ENCODE results near the gene CSNK1G2.

Gene CSNK1G2

DNA sequence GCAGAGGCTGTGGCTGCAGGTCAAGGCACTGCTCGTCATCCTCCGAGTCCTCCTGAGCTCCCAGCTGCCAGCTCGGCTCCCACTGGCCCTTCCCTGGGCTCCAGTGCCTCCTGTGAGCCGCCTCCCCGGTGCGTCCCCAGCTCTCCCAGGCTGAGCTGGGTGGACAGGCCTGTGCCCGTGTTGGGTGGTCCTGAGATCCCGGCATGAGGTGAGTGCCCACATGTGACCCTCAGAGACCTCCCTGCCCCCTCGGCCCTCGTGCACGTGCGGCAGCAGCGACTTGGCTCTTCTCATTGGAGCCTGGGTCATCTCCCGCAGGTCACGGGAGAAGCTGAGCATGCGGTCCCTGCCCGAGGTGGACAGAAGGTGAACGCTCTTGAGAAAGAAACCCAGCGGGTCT lies 20.3 kb upstream of the CSNK1G2 start:
- no peak for DNase-seq

DNA sequence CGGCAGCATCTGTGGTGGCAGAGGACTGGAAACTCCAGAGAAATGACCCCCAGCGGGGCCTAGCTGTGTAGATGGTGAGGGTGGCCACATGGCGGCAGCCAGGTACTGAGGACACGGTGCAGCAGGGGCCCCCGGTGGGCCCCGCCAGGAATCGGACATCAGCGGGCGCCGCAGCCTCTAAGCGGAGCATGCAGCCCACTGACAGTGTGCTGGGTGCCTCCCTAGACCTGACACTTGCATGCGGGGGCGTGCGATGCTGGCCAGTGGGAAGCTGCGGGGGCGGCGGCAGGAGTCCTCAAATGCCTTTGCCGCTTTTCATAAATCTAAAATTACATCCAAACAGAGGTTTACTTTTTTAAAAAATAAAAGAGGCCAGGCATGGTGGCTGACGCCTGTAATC lies 19.6 kb upstream of the CSNK1G2 start:
- no peak for DNase-seq

DNA sequence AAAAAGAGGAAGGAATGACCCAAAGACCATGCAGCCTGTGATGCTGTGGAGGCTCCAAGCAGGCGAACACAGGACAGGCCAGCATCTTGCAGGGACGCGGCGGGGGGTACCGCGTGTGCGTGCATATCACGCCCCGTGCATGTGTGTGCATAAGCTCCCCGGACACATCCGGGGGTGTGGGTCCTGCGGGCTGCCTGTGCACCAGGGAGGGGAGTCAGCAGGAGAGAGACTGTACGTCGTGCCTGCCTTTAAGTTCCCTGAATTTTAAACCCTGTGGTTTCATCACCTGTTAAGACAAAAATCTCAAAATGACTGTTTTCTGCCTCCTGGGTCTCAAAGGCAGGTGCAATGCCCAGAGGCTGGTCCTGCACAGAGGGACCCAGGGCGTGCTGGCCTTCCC lies 19.1 kb upstream of the CSNK1G2 start:
- DNase-seq, result no peak

DNA sequence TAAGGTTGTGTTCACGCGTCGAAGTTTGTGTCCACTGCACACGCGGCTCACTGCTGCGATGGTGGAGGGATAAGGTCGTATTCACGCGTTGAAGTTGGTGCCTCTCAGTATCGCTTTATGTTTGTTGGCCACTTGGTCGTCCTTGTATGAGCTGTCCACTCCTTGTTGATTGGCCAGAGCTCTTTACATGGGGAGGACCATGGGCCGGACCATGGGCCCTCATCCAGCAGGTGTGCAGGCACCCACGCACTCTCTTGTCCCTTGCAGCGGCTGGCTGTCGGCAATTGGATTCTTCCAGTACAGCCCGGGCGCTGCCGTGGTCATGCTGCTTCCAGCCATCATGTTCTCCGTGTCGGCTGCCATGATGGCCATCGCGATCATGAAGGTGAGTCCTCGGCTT lies 18.2 kb upstream of the CSNK1G2 start:
- no peak for DNase-seq

DNA sequence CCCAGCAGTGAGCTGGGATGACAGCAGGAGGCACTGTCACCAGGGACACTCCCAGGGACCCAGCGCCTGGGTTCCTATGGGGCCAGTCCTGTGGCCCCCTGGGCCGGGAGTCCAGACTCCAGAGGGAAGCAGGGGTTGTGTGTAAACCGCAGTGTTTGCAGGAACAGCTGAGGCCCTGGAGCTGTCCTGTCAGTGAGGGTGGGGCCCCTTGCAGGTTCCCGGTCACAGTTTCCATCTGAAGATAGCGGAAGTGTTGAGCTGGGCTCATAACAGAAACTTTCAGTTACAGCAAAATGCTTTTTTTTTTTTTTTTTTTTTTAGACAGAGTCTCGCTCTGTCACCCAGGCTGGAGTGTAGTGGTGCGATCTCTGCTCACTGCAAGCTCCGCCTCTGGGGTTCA lies 17.7 kb upstream of the CSNK1G2 start:
- no peak for DNase-seq

DNA sequence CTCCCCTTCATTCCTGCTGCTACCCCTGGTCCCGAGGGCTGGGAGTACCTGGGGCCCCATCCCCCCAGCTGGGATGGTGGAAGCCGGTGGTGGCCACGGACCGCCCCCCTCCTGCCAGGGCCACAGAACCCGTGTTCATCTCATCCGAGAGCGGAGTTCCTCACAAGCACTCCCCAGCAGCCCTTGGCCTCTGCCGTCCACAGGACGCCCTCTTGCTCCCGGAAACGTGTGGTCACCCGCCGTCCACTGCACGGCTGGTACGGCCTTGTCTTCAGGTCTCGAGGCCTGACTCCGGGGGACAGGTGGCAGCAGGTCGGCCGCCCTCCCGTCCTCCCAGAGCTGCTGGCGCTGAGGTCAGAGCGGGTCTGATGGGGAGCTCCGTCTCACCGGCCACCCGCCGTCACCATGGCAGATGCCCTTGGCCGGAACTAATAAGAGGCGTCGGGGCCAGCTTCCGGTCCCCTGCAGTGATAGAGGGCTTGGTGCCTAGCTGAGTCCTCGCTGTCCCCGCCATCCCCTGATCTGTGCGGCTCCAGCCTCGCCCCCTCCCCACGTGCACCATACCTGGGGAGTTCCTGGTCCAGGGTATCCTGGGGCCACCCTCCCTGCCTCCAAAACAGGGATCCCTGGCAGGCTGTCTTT lies 16.5 kb upstream of the CSNK1G2 start:
- no peak for DNase-seq

DNA sequence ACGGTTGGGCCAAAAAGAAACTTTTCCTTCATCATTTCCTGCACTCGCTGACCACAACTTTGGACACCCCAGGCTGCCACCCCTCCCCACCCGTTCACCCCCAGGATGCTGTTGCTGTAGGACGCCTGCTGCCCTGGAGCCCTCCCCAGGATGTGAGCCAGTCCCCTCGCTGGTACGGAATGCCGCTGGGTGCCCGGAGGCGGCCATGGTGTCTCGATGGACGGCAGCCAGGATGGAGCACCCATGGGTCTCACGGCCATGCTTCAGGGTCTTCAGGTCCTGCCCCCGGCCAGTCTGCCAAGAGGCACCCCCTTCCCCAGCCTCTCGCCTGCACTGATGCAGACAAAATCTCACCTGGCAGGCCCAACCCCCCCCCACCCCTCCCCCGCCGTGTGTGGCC lies 15.4 kb upstream of the CSNK1G2 start:
- DNase-seq, result no peak

DNA sequence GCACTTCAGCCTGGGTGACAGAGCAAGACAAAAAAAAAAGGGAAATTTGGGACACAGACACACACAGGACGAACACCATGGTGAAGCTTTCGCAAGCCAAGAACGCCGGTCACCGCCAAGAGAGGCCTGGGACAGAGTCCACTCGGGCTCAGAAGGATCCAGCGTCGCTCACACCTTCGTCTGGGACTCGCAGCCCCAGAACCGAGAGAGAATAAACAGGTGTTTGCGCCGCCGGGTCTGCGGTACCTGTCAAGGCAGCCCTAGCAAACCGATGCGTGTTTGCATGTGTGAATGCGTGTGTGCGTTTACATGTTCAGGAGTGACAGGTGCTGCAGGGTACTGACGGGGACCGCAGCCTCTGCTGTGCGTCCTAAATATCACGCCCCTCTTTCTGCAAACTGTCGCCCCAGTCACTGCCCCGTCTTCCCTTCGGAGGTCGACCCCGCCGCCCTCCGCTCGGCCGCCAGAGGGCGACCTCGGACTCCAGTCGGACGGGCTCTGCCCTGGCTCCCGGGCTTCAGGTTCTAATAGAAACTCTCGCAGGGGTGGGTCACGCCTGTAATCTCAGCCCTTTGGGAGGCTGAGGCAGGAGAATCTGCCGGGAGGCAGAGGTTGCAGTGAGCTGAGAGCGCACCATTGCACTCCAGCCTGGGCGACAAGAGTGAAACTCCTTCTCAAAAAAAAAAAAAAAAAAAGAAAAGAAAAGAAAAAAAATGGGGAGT lies 11.8 kb upstream of the CSNK1G2 start:
- peak; percentile 78 for DNase-seq

DNA sequence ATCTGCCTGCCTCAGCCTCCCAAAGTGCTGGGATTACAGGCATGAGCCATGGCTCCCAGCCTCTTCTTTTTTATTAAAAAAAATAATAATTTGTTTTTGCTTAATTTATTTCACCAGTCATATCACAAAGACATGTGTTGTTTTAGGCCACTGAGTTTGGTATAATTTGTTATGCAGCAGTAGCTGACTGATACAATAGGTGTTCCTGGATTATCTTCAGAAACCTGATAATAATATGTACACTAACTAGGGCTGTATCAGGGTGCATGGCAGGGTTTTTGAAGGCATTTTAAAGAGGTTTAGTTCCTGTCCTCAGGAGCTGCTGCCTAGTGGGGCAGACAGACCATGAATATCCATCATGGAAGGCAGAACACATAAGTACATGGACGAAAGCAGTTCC lies 9.5 kb upstream of the CSNK1G2 start:
- no peak for DNase-seq

DNA sequence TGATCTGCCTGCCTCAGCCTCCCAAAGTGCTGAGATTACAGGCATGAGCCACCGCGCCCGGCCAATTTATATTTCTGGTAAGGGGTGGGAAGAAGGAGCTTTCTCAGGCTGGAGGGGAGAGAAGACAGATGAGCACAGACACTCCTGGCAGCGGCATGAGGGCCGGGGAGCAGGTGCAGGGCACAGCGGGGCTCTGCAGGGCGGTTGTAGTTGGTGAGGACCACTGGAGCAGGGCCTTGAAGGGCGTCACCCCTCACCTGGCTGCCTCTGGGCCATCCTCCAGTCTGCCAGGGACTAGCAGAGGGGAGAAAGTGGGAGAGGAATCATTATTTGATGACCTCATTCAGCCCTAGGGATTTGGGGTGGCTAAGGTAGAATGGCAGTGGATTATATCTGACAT lies 8.6 kb upstream of the CSNK1G2 start:
- no peak for DNase-seq

DNA sequence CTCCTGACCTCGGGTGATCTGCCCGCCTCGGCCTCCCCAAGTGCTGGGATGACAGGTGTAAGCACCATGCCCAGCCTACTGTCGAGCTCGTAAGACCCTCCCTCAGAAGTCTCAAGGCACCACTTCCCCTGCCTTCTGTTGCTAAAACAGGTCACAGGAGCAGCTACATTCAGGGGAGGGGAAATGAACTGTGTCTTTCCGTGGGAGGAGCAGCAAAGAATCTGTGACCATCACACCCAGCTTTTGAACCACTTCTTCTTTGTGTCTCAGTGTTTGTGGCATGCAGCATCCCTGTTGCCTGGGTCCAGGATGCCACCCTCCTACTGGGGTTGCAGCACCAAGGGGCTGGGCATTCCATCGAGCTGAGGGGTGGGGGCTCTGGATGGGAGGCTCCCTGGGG lies 7.7 kb upstream of the CSNK1G2 start:
- DNase-seq, result no peak

DNA sequence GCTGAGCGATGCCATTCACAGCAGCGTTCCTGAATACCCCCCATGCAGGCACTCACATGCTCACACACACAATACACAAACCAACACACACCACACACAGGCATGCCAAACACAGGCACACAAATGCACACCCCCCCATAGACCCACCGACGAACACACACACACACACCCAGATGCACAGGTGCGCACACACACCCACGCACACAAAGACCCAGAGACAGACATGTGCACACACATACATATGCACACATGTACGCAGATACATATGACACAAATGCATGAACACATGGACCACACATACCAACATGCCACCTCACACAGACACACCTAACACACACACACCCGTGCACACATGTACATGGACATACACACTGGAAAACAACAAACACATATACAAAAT lies 7.0 kb upstream of the CSNK1G2 start:
- no peak for DNase-seq

DNA sequence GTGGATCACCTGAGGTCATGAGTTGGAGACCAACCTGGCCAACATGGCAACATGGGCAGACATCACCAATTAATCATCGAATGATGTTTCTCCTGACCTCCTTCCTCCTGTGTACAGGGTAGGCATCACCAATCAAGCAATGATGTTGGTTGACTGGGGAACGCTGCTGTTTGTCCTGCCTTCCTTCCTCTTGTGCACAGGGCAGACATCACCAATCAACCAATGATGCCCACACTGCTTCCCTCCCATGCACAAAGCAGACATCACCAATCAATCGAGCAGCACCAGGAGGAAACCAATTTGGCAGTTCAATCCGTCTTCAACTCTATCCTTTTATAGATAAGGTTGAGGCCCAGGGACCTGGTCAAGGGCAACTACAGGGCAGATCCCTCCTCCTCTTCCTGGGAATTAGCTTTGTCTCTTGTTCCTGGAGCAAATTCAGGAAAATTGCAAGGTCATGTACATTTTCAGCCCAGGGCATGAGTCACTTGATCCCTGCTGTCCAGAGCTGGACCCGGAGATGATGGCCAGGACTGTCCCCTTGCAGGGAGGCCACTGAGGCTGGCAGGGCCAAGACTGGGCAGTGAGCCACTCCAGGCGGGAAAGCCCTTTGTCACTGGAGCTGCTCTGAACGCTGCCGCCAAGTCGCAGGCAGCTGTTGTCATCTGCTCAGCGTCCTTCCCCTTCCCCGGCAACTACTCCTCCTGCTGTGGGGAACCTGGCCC lies 5.3 kb upstream of the CSNK1G2 start:
- DNase-seq, result no peak

DNA sequence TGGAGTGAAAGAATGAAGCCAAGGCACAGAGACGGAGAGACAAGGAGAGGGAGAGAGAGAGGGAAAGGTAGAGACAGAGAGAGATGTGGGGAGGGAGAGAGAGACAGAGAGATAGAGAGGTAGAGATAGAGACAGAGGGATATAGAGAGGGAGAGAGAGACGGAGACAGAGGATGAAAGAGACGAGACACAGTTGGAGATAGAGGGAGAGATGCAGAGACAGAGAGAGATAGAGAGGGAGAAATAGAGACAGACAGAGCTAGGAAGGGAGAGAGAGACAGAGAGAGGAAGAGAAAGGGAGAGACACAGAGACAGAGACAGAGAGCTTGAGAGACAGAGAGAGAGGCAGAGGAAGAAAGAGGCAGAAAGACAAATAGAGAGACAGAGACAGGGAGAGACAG lies 4.5 kb upstream of the CSNK1G2 start:
- no peak for DNase-seq

DNA sequence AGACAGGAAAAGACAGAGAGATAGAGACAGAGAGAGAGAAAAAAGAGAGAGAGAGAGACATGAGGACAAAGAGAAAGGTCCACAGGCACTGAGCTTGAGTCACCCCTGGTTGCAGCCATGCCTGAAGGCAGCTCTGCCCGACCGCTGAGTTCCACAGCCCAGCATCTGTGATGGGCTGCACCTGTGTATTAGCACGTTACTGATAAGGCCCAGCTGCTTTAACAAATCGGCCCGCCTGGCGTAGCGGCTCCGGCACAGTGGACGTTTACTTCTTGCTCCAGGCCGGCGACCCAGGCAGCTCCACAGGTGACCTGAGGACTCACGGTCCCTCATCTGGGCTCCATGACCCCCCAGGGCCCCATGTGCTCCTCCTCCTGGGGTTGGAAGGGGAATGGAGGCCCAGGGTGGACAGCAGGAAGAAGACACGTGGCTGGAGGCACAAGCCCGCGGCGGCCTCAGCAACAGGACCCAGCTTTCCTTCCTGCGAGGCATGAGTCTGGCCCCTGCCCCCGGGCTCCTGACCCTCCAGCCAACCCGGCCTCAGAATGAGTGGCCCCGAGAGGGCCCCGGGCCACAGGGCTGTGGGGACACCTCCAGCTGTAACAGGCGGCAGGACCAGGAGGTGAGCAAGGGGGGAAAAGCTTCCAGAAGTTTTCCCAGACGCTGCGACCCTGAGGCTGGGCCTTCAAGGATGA lies 3.9 kb upstream of the CSNK1G2 start:
- no peak for DNase-seq

DNA sequence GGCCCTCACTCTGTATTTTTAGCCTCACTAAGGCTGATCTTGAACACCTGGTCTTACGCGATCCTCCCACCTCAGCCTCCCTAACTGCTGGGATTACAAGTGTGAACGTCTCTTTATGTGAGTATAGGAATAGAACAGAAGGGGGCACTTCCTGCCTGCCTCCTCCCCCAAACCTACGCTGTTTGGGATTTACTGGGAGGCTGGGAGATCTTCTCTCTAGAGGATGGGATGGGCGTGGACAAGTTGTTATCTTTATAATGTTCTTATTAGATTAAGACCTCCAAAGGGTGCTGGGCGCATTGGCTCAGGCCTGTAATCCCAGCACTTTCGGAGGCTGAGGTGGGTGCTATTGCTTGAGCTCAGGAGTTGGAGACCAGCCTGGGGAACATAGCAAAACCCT lies 2.9 kb upstream of the CSNK1G2 start:
- DNase-seq, result no peak

DNA sequence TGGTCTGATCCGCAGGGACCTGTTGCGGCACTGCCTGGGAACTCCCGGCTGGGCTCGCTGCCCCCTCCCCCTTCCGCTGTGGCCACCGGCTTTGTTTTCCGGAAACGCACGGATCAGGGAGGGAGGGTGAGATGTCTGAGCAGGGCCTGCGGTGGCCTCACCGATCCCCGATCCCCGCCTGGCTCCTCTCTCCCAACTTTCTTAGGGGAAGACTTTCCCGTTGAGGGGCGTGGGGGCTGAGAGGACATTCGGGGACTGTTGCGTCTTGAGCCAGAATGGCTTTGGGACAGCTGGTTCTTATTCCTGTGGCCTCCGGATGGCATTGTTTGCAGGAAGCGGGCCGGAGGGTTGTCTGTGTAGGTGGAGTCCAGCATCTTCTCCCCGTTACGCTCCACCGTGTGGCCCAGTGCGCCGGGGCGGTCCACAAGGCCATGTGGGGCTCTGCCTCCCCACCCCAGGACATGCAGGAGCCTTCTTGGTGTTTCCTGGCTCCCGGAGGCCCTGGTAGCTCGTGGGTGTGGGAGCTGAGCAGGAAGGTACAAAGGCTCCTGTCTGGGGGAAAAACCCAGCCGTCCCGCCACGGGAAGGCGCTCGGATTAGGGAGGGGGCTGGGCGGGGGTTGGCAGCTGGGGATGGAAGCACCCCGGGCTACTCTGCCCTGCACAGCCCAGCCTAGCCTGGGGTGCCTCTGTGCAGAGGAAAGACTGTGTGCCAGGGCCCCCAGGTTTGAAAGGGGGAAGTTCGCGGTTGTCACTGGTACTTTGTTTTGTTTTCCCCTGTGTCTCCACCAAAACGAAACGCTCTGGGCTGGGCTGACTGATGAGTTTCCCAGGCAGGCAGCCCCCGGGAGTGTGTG lies 1.3 kb downstream of the CSNK1G2 start:
- DNase-seq, result peak; percentile 76

DNA sequence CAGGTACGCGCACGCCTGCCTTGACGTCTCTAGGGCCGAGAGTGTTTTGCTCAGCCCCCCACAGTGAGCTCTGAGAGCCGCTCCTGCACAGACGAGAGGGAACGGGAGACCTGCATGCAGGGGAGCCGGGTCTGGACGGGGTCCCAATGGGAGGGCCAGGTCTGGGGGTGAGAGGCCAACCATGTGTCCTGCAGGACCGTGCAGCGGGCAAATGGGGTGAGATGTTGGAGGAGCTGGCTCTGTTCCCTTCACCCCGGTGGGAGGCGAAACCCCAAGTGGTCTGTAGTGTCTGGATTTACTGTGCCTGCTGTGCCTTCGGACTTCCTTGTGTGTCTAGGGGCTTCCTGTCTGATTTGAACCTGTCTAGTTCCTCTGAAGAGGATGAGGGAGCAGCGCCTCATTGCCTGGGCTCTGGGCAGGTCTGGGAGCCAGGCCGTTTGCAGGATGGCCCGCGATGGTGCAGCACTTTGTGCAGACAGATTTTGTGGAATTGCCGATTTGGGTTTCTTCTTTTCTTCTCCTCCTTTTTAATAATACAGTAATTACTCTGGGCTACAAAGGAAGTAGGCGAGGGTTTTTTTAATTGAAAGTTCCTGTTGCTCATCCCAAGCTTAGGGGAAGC lies 2.1 kb downstream of the CSNK1G2 start:
- DNase-seq, result no peak

DNA sequence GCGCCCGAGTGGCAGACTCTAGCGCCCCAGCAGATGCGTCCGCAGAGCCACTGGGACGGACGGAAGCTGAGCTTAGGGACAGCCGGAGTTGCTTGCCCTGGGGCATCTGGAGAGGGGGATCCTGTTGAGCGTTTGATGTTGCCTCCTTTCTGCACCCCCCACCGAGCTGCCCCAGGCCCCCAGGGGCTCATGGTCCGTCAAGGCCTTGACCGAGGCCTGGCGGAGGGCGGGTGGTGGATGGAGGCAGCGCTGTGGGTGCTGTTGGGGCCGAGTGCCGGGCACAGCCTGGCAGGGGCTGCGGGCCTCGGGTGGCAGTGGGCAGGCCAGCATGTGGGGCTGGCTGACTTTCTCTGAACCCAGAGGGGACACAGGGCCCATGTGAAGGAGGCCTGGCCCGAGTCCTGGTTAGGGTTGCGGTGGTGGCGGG lies 2.7 kb downstream of the CSNK1G2 start:
- no peak for DNase-seq

DNA sequence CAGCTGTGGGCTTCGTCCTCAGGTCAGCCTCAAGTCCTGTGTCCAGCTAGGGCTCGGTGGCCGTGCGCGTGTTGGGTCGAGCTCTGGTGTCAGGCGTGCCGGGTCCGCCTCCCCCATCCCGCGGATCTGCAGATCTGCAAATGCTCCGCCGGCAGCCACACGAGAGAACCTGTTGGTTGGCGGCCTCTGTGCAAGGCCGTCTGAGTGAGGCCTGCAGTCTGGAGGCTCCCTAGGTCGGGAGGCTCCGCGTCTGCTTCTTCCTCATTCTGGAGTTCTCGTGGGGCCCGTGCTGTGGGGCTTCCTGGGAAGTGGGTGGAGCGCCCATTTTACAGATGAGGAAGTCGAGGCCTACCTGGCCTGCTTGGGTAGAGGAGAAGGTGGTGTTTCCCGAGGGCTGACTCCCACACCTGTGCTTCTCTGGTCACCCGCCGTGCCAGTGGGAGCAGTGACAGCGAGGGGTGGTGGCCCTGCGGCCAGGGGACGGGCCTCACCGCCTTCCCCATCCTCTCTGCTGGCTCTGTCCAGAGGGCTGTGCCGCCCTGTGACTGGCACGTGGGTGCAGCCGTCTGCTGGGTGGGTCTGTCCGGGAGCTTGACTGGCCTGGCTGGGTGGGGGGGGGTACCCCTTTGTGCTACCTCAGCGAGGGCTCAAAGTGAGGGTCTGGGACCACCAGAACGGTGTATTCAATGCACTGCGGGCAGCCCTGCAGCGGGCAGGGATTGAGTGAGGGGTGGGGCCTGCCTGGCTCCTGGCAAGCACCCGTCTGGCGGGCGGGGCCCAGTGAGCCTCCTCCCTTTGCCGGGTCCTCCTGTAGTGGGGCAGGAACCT lies 3.3 kb downstream of the CSNK1G2 start:
- DNase-seq, result no peak

DNA sequence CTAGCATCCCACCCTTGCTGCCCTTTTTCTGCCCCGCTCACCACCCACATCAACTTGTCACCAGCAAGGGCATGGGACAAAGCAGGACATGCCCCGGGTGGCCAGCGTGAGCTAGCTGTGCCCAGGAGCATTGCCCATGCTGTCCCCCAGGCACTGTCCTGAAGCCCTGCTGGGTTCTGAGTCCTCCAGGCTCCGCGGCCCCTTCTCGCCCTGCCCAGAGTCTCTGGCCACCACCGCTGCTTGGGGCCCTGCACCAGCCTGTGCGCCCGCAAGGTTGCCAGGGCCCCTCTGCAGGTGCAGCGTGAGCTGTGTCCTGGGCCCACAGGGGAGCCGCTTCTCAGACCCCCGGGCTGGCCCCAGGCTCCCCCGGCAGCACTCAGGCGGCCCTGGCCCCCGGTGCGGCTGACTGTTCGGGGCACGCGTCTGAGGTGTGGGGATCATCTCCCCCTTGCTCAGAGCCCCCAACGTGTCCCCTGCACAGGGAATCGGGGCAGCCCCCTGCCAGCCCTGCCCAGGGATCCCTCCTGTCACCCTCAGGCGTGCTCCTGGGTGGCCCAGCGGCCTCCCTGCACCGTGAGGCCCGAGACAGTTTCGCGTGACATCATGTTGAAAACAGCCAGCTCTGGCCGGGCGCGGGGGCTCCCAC lies 4.1 kb downstream of the CSNK1G2 start:
- no peak for DNase-seq

Measured in effector CD4-positive, alpha-beta T cell (primary cell).